HG02885 (cell line): ENCODE measurements around the gene PSD2.

ENCODE experiments used
- ATAC-seq: cut with Tn5 transposase; IDR thresholded peaks from one replicate; pipeline ENCODE4 v1.9.1; 2021; ENCODE audit warnings: mild to moderate bottlenecking; ENCODE audit not compliant: unreplicated experiment, poor library complexity

The PSD2 gene

DNA sequence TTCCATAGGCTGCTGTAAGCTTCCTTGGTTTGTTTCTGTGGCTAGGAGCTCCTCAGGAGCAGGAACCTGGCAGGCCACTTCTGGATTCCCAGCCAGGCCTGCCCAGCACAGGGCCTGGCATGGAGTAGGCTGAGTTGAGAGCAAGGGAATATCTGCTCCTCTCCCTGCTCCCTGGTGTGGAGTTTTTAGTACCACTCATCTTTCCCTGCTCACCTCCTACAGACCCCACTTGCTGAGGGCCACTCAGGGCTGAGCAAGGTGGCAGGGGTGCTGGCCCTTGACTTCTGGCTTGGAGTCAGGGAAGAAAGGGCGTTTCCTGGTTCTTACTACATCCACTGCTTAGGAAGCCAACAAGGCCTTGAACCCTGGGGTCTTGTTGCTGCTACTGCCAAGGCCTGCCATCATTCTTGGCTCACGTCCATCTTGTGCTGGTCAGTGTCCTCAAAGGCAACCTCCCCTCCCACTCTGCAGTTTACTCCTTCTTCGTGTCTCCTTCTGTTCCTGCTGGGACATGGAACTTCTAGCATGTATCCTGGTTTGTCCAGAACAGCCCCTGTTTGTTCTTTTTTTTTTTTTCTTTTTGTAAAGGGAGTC is 54.9 kb downstream of the PSD2 start:
- ATAC-seq = no peak

DNA sequence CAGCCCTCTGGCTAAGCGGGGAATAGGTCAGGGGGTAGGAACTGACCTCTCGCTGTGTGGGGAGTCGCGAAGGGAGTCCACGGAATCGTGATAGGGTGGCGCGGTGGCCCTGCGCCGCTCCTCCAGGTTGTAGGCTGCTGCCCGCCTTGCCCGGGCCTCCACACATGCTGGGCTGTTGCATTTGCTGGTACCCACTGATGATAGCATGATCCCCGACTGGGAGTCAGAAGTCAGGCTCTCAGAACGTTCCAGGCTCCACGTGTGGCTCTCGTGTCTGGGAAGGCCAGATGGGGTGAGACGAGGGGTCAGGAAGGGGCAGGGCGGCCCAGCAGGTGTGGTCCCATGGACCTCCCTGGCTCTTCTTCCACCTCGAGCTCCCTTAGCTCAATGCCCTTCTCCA is 56.0 kb downstream of the PSD2 start:
- ATAC-seq = no peak

DNA sequence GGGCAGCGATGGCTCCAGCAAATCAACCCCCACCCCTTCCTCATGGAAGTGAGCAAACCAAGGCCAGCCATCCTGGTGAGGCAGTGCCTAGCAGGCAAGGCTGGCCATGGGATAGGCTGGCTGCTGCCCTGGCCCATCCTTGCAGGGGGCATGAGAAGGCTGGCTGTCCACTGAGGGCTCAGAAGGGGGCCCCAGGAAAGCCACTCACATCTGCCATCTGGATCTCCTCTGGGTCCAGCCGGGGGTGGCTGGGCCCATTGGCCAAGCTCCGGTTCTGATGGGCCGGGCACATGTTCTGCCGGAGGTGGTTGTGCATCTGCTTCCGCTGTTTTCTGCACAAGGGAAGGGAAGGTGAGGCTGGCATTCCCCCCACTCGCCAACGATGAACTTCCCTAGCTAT is 57.1 kb downstream of the PSD2 start:
- no peak for ATAC-seq

DNA sequence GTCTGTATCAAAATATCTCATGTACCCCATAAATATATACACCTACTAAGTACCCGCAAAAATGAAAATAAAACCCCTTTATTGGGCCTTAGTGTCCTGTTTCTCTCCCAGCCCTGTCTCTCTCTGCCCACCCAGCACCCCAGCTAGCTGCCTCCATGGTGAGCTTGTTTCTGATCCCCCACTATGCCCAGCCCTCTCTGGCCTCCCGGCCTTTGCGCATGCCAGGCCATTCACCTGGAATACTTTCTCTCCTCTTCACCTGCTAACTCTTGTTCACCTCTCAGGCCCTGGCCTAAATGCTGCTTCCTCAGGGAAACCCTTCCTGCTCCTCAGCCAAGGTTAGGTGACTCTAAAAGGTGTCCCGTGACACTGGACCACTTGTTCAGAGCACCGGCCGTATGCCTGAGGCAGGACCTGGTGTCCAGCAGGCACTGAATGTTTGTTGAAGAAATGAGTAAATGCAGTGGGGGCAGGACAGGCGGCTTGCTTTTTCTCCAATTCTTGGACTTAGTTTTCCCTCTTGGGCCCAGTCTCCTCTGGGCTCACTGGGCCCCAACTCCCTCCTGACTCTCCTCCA is 58.5 kb downstream of the PSD2 start:
- ATAC-seq = no peak

DNA sequence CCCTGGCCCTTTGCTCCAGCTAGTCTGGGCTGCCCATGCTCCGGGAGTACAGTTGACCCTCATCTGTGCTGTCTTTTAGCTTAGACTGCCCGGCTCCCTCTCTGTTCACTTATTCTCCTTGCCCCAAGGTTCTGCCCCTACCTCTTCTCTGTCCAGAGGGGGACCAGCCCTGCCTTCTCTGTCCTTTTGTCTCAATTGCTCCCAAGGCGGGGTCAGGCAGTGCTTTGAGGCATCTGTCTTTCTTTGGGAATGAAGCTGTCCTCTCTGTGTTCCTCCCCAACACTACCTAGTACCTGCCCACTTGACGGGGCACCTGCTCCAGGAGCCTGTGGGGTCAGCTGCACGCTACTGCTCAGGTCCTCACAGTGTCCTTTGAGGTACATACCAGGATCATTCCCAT is 59.3 kb downstream of the PSD2 start:
- ATAC-seq = no peak

DNA sequence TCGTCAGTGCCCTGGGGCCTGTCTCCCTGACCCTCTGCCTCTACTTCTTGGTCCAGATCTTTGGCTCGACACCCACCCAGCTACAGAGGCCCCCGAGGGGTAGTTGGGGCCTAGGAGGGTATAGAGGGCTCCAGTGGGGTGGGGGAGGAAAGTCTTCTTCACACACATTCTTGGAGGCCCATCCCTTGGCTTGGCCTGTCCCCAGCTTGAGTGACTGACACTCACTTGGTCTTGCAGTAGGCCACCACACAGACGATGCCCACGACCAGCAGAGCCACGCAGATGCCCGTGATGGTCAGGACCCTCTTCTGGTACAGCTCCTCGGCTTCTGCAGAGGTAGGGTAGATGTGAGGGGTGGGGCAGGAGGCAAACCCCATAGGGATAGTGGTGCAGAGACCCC is 59.8 kb downstream of the PSD2 start:
- ATAC-seq = no peak

DNA sequence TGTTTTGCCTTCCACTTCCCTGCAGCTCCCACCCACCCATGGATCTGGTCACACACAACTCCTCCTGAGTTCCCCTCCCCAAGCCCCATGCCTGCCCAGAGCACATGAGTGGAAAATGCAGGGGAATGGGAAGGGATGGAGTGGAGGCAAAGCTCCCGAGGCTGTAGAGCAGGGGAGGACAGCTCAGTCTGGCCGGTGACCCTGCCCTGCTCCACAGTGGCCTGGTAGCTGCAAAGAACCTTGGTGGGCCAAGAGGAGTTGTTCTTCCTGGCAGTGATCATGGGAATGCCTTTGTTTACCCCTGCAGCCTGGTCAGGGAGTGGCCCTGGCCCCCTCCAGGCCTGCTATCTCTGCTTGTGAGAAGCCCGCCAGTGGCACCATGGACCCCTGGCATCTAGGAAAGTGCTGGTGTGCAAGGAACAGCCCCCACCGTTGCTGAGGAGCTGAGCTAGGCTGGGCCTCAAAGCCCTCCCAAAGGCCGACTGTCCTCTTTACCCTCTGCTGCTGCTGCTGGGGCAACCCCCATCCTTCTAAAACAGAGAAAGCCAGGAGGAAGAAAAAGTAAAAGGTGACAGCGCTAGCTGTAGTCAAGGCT is 60.4 kb downstream of the PSD2 start:
- no peak for ATAC-seq

DNA sequence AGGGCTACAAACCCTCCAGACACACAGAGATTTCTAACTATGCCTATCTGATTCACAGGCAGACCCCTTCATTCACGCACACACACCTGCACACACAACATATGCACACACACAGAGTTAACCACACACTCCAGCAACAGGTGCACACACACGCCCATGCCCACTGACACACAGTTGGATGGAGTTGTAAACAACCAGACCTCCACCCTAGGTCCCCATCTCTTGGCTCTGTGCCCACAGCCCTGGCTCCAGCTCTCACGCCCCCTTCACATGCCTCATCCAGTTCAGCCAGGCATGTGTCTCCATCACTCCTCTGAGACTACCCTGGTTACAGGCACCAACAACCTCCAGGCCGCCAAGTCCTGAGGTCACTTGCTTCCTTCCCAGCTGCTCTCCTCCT is 61.1 kb downstream of the PSD2 start:
- ATAC-seq = no peak

DNA sequence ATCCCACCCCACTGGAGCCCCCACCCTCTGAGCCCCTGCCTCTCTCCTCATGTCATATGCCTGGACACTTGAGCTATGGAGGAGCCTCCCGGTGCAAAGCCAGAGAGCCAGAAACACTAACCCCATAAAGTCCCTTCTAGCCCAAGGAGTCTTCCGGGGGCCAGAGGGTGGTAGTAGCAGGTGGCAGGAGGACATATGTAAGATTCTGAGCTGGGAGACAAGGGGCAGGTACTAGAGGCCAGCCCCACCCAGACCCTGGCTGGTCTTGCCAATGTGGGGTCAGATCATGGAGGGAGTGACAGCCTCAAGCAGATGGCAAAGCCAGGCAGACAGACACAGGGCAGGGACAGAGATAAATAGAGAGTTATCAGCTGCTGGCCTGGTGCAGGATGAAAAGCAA is 63.4 kb downstream of the PSD2 start:
- ATAC-seq = no peak

DNA sequence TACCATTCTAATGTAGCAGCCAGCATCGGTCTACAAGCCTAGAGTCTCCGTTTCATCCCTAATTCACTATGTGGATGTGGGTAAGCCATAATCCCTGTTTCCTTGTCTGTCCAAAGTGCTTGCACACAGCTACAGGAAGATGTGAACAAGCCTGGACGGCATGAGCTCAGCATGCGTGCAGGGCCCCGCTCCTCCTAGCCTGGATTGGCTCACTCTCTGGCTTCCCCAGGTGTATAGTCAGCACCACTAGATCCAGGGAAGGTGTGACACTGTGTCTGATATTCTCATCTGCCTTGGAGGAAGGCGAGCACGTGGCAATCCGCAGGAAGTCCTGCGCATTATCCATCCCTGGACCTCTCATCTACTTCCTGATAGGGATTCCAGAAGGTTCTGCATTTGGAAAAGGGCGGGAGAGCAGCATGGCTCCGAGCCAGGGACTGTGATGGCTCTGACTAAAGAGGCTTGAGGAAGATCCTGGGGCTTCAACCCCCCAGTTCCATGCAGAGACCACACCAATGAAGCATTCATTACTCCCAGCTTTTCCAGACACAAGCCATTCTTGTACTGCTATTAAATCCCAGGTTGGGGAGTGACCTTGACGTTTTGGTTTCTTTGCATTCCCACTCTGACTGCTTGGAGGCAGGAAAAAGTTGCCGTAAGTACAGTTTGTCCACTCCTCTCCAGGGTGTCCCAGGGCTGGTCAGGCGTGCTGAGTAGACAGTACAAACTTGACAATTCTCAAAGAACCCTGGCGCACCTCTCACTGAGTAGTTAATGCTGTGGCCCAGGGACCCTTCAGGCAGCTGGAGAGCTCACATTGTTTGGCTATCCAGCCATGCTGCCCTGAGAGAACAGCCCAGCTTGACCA is 65.6 kb downstream of the PSD2 start:
- no peak for ATAC-seq

DNA sequence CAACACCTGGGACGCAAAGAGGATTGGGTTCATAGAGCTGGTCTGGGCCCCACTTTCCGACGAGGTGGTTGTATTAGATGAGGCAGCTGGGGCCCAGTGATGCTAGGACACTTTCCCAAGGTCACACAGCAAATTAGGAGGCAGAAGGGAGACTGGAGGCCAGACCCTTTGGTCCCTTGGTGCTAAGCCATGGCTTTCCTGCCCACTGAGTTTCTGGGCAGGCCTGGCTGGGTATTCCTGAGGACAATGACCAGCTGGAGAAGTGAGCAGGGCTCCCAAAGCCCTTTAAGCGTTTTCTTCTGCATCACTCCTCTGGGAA is 66.2 kb downstream of the PSD2 start:
- no peak for ATAC-seq

DNA sequence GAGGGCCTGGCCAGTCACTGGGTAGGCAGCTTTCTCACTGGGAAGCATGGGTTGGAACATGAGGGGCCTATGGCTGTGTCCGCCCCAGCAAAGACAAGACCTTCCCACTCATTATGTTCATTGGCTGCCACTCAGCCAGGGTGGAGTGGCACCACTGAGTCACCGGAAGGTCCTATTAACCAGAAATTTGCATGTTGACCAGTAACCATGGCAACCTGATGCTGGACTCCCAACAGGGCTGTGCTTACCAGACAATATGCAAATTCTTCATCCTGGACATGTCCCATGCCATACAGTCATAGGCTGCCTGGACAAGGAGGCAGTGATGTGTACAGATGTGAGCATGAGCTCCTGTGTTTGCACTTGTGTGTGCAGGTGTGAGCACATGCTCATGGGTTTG is 66.7 kb downstream of the PSD2 start:
- ATAC-seq = peak; percentile 57

DNA sequence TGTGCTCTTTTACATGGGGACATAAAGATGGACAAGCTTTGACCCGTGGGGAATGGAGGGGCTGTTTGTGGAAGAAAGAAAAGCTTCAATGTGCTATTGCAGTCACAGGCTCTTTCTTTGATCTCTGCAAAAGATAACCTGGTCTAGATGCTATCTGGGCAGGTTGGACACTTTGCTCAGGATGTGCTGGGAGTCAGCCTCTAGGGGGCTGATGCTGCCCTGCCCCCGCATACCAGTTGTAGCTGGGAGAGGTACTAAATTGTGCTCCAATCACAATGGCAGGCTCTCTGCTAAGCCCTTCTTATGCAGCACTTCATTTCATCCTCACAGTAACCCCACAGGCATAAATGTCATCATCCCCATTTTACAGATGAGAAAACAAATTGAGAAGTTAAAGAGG is 67.2 kb downstream of the PSD2 start:
- ATAC-seq = no peak

DNA sequence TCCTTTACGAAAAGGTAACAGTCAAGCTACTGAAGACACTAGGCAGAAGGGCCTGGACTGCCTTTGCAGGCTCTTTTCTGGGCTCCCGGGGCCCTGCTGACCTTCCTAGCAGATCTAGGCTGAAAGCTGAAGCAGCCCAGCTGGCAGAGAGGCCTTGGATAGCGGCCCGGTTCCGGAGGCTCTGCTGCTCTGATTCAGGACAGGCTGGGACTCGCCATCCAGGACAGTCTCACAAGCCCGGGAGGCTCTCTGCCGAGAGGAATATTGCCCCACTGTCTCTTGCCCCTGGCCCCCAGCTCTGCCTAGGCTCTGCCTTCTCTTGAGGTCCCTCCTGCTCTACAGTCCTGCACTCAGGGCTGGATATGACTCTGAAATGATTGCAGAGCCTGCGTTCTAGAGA is 67.8 kb downstream of the PSD2 start:
- no peak for ATAC-seq

DNA sequence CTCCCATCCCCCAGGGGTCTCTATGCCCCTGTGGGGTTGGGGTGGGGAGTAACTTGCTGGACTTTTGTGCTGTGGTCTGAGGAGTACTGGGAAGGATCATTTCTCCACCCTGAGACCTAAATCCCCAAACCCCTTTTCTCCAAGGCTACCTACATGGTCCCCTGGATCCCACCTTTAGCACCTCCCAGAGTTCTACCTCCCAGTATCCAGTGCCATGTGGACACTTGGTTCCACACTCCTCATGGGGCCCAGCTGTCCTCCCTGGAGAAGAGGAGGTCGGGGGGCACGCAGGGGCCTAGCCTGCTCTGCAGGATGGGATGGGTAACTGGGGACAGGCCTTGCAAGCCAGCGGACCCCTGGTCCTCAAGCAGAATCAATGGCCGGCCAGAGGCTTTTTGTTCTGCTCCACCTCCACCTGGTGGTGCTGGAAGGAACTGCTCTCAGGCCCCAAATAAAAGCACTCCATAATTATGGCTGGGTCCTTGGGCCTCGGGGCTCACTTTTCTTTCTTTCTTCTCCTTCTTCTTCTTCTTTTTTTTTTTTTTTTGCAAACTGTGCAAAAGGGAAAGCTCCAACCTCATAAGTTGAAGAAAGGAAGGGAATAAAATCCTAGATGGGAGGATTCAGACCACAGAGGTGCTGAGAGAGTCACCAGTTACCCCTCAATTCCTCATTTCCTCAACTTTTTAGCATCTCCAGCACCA is 68.4 kb downstream of the PSD2 start:
- ATAC-seq = no peak

DNA sequence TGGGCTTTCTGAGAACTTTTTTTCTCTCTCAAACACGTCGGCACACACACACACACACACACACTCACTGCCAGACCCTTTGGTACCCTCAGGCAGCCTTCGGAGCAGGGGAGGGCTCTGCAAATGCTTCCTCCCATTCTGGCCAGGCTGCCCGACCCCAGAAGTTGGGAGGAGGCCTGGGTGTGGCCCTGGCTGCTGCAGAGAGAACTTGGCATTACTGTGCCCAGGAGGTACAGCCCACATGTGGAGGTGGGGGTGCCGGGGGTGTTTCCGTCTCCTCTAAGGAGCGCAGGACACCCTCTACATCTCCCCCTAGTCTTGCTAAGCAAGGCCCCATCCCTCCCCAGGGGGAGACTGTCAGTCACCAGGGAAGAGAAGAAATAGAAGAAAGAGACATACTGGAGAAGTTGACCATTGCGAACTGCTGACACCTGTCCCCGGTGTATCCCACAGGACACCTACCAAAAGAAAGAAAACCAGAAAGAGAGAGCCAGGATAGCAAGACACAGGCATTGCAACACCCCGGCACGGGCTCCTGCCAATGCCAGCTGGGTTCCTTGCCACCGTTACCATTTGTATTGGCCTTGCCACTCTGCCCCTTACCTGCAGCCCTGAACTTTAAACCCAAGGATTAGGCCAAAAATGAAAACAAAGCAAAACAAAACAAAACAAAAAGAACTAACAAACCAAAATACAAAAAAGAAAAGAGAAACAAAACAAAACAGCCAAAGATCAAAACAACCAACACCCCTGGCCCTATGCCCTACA is 69.3 kb downstream of the PSD2 start:
- no peak for ATAC-seq

DNA sequence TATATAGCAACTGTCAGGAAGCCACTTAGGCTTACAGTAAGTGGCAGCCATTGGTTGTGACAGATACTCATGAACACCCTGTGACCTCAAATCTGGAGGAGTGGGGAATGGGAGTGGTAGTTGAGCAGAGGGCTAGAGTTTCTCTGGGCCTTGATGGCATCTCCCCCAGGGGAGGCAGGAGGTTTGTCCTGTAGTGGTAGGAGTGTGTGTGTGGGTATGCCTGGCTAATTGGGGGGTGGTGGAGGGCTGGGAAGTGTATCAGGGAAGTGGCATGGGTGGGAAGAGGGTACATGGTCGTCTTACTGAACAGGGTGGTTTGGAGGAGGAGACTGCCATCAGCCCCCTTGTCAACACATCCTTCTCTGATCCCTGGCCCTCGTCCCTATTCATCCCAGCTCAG is 71.5 kb downstream of the PSD2 start:
- ATAC-seq = no peak

DNA sequence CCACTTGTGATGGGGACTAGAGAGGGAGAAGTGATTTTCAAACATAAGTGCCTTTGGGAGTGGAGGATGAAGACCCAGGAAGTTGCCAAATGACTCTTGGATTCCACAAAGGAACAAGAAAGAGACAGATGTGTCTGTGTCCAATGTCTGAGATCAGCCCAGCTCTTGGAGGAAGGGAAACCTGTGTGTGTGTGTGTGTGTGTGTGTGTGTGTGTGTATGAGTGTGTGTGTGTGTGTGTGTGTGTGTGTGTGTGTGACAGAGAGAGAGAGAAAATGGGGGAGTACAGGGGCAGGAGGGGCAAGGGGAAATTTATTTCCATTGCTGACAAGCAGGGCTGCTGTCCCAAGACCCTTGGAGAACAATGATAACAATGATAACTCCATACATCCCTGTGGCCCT is 72.0 kb downstream of the PSD2 start:
- ATAC-seq = no peak

DNA sequence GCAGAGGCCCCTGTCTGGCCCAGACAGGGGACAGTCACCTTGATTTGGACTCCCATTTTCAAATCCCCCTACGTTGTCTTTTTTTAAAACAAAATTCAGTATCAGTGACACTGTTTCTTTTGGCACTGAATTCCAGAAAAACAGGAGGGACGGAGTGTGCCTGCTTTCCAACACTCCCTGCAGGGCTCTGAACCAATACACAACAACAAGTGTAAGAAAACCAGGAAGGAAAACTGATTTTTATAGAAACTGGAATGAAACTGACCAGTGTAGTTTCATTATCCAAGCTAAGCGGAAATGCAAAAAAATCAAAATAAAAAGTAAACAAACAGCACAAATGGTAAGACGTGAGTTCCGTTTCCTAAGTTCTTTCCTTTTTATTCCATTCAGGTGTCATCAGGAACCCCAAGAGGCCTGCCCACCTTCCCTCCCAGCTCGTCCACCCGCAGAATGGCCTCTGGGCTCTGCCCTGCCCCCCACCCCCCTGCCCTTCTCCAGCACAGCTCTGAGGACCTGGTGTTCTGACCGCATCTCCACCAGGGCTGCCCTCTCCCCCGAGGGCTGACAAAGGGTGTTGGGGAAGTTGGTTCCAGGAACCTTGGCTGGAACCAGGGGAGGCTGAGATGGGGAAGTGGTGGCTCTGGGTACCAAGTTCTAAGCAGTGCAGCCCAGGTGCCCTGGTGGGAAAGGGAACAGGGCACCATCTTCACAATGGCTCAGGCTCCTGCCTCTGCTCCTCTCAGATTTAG is 73.6 kb downstream of the PSD2 start:
- no peak for ATAC-seq

DNA sequence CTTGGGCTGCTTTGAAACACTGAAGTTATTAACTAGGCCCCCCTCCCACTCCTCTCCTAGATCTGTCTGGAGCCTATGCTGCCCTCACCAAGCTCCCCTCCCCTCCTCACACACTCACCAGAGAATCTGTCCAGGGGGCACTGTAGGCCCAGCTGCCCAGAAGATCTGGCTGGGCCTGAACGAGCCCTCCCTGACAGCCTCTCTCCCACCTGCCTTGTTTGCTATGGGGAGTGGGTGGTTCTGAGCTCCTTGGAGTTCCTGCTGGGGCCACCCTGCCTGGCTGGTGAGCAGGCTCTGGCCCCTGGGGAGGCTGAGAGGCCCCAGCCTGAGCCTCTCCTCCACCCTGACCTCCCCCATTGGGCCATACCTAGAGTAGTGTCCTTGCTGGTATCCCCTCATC is 75.1 kb downstream of the PSD2 start:
- no peak for ATAC-seq
